Endothelial cell of umbilical vein (primary cell): ENCODE measurements around the gene LMAN2. TPM values are rescaled to one million over a fixed set of nuclear protein-coding genes. Genes with fewer than 3 reads are reported as not detected.
A peak's percentile ranks its signal among the peaks of the same experiment; 100 is the strongest.

ENCODE experiments used
- BruUV-seq: library from RNA; stranded (reverse); fragments of 400-500 nt; replicated peaks from 2 replicates; lab custom pipeline; 2021; lab: Mats Ljungman, UMichigan
- CTCF ChIA-PET: fragments of 300-600, 350-600 bp; sonication (Branson Sonifier 250); formaldehyde crosslinking; loops from one replicate; lab custom pipeline; 2021; ENCODE audit warnings: antibody characterized with exemption, inconsistent platforms; lab: Charles Lee
- POLR2A ChIA-PET: fragments of 300-600, 350-600 bp; sonication (Branson Sonifier 250); formaldehyde crosslinking; loops from one replicate; lab custom pipeline; 2021; ENCODE audit warnings: antibody characterized with exemption, inconsistent platforms; lab: Charles Lee
- DNase-seq: peaks from one replicate; pipeline ENCODE4 v3.0.0-alpha.2; 2011; ENCODE audit warnings: low read depth, low spot score
- FAIRE-seq: peaks from 2 replicates; lab custom pipeline; 2011; peaks lifted over from hg19 to GRCh38; lab: Jason Lieb, UNC
- H2AFZ ChIP-seq: 2 replicates; pipeline ENCODE4 v1.6.0; 2012; ENCODE audit warnings: low read depth, low read length, control low read depth, inconsistent platforms
- H3K27ac ChIP-seq: 2 replicates; pipeline ENCODE4 v1.5.1; 2011; ENCODE audit warnings: low read depth, mild to moderate bottlenecking, control low read depth, low read length, moderate library complexity; ENCODE audit not compliant: insufficient read depth
- H3K27me3 ChIP-seq, 2 experiments: 2 replicates each; pipeline versions ENCODE4 v1.6.0 to v1.6.1; 2011; ENCODE audit warnings: low read length in 2 of 2, mixed read lengths in 1 of 2; ENCODE audit not compliant: control insufficient read depth in 2 of 2, insufficient read depth in 2 of 2
- H3K36me3 ChIP-seq, 2 experiments: 2 replicates in 1 of 2; 3 replicates in 1 of 2; pipeline ENCODE4 v1.5.1; 2011; ENCODE audit warnings: low read length in 2 of 2, mild to moderate bottlenecking in 1 of 2, moderate library complexity in 1 of 2; ENCODE audit not compliant: control insufficient read depth in 2 of 2, insufficient read depth in 2 of 2; ENCODE audit errors: extremely low read depth in 1 of 2
- H3K4me1 ChIP-seq: 3 replicates; pipeline ENCODE4 v1.5.1; 2011; ENCODE audit warnings: mild to moderate bottlenecking, low read length; ENCODE audit not compliant: control insufficient read depth, insufficient read depth; ENCODE audit errors: extremely low read depth
- H3K4me2 ChIP-seq: 2 replicates; pipeline ENCODE4 v1.6.1; 2011; ENCODE audit warnings: low read length, control low read depth, mixed read lengths; ENCODE audit not compliant: insufficient read depth
- H3K4me3 ChIP-seq, 3 experiments: fragments of 200-600 bp in 1 of 3; sonication (generic), shearing (Covaris generic) in 1 of 3; replicated peaks in 1 of 3; 2 replicates each; pipeline ENCODE4 v1.5.1; 2011 to 2016; ENCODE audit warnings: control low read depth in 3 of 3, low read length in 3 of 3, mild to moderate bottlenecking in 2 of 3, inconsistent platforms in 1 of 3, low read depth in 1 of 3, moderate library complexity in 1 of 3; ENCODE audit not compliant: insufficient read depth in 1 of 3
- H3K79me2 ChIP-seq: 2 replicates; pipeline ENCODE4 v1.6.0; 2012; ENCODE audit warnings: low read length, inconsistent platforms; ENCODE audit not compliant: control insufficient read depth, insufficient read depth
- H3K9ac ChIP-seq: replicated peaks from 2 replicates; pipeline ENCODE3; 2011; ENCODE audit warnings: low read length, control low read depth; ENCODE audit not compliant: insufficient read depth; ENCODE audit errors: extremely low read depth
- H3K9me1 ChIP-seq: replicated peaks from 3 replicates; pipeline ENCODE4 v1.6.0; 2011; ENCODE audit warnings: mild to moderate bottlenecking, low read length; ENCODE audit not compliant: control insufficient read depth, insufficient read depth; ENCODE audit errors: extremely low read depth
- H3K9me3 ChIP-seq: replicated peaks from 2 replicates; pipeline ENCODE4 v1.5.1; 2012; ENCODE audit warnings: low read length, inconsistent platforms; ENCODE audit not compliant: control insufficient read depth, insufficient read depth
- H4K20me1 ChIP-seq: replicated peaks from 2 replicates; pipeline ENCODE3; 2011; ENCODE audit warnings: mild to moderate bottlenecking, low read length; ENCODE audit not compliant: control insufficient read depth, insufficient read depth; ENCODE audit errors: extremely low read depth
- CTCF ChIP-seq, 2 donors: IDR thresholded peaks; 1 replicate in 1 of 2; 2 replicates in 1 of 2; pipeline ENCODE4 v1.5.1; 2011; ENCODE audit warnings: low read length in 2 of 2, mild to moderate bottlenecking in 2 of 2, moderate library complexity in 2 of 2, control low read depth in 1 of 2, inconsistent platforms in 1 of 2, low read depth in 1 of 2; ENCODE audit not compliant: insufficient read depth in 1 of 2; ENCODE audit errors: extremely low read depth in 1 of 2
- EZH2 ChIP-seq: IDR thresholded peaks from 2 replicates; pipeline ENCODE4 v1.6.1; 2012; ENCODE audit warnings: borderline replicate concordance, low read depth, mild to moderate bottlenecking, moderate library complexity, low read length, inconsistent platforms; ENCODE audit not compliant: severe bottlenecking
- FOS ChIP-seq: IDR thresholded peaks from 2 replicates; pipeline ENCODE4 v1.6.1; 2011; ENCODE audit warnings: mild to moderate bottlenecking, low read length, moderate library complexity, borderline replicate concordance; ENCODE audit not compliant: insufficient read depth
- GATA2 ChIP-seq: IDR thresholded peaks from 2 replicates; pipeline ENCODE4 v1.7.0; 2011; ENCODE audit warnings: low read depth, mild to moderate bottlenecking, moderate library complexity, mixed read lengths, low read length; ENCODE audit not compliant: insufficient read length, insufficient read depth
- JUN ChIP-seq: IDR thresholded peaks from 2 replicates; pipeline ENCODE4 v1.6.1; 2011; ENCODE audit warnings: borderline replicate concordance, low read depth; ENCODE audit not compliant: insufficient read length, insufficient read depth
- MAX ChIP-seq: IDR thresholded peaks from 2 replicates; pipeline ENCODE4 v1.6.1; 2011; ENCODE audit not compliant: insufficient read depth, insufficient read length
- MYC ChIP-seq: IDR thresholded peaks from one replicate; pipeline ENCODE4 v1.6.1; 2011; ENCODE audit warnings: mild to moderate bottlenecking, low read depth, low read length
- POLR2A ChIP-seq: IDR thresholded peaks from 2 replicates; pipeline ENCODE4 v1.6.1; 2012; ENCODE audit warnings: low read depth, mild to moderate bottlenecking, control low read depth, low read length
- POLR2AphosphoS5 ChIP-seq: IDR thresholded peaks from 2 replicates; pipeline ENCODE4 v1.6.1; 2012; ENCODE audit warnings: low read depth, mild to moderate bottlenecking, control low read depth, low read length, moderate library complexity; ENCODE audit not compliant: insufficient read depth
- dilution Hi-C: fragments of 300-500 bp; cut with MboI; formaldehyde crosslinking; loops from one replicate; pipeline ENCODE4 v1.15.0; 2019; ENCODE audit warnings: low sequenced_read_pairs; ENCODE audit not compliant: extremely low pct_ligation_motif_present
- intact Hi-C: fragments of 100-400 bp; cut with micrococcal nuclease; formaldehyde crosslinking; loops from one replicate; pipeline ENCODE4 v1.10.0; 2022
- polyA plus RNA-seq, 4 experiments: library from polyadenylated mRNA; depleted of rRNA in 3 of 4; stranded (reverse) in 3 of 4; unstranded in 1 of 4; fragments of >200 nt; gene quantifications; 2 replicates each; pipeline versions ENCODE4 v1.2.1 to v1.2.3, GENCODE V29; 2011 to 2012; ENCODE audit warnings: missing spikeins in 1 of 4
- total RNA-seq: library from RNA; stranded (reverse); gene quantifications from 2 replicates; pipeline ENCODE4 v1.2.3, GENCODE V29; 2021

LMAN2 gene
- total and polyA plus RNA-seq, 2 donors (not counting 3 experiments of a cell fraction or from before 2014, with no cell fraction given): 151 to 370 TPM

- BruUV-seq: TSS peak; percentile 19
- no peaks in the 10 kb centered on the region for H4K20me1 ChIP-seq
- peak overlapping the region; percentile 85 for H3K9ac ChIP-seq
- H3K79me2 ChIP-seq: peaks cover 36% of the 10 kb centered on the region
- POLR2A ChIA-PET: no interaction called here
- peak overlapping the region; percentile 58 to 87 (median 80) for H3K4me3 ChIP-seq
- peak overlapping the region; percentile 65 for H3K4me2 ChIP-seq
- peaks cover 0 to 21% of the 10 kb centered on the region in 2 experiments for H3K36me3 ChIP-seq
- H3K9me3 ChIP-seq: no peaks in the 10 kb centered on the region
- no peak for DNase-seq
- no peak for TF ChIP-seq CTCF (IDR thresholded peaks at IDR 0.05; ENCODE audit: extremely low read depth in 1 of 2, insufficient read depth in 1 of 2, low read depth in 1 of 2, low read length in 2 of 2)
- intact Hi-C loops (loop anchor here (1.0 to 5.0 kb wide), 2 partner anchors 10 to 170 kb away; partner anchors contain the start of gene NSD1), dilution Hi-C loops (no loop called here)
- H3K27me3 ChIP-seq: no peaks in the 10 kb centered on the region
- CTCF ChIA-PET: interaction anchor here (0.9 to 4.8 kb wide), 4 partner anchors 7 to 191 kb away, joined by 3 to 30 read pairs (median 5); no protein-coding TSS in a partner anchor
- no peak for FAIRE-seq
- no peak overlapping the region for H2AFZ ChIP-seq
- H3K4me1 ChIP-seq: peaks cover 35% of the 10 kb centered on the region
- H3K9me1 ChIP-seq: no peaks in the 10 kb centered on the region
- H3K27ac ChIP-seq: no peak overlapping the region
Measured at GRCh38 chr5:177302354-177303110, 48.9 kb downstream of the LMAN2 start.

GRCh38 chr5:177301503-177302165 is 49.8 kb downstream of the LMAN2 start:
- Histone ChIP-seq H3K9me1 (no peaks in the 10 kb centered on the region), H3K27ac (no peak overlapping the region), H3K36me3 (peaks cover 0 to 16% of the 10 kb centered on the region in 2 experiments), H4K20me1 (no peaks in the 10 kb centered on the region), H3K9ac (no peak overlapping the region), H3K4me2 (no peak overlapping the region), H2AFZ (no peak overlapping the region), H3K4me1 (peaks cover 37% of the 10 kb centered on the region), H3K9me3 (no peaks in the 10 kb centered on the region), H3K27me3 (no peaks in the 10 kb centered on the region), H3K4me3 (no peak overlapping the region), H3K79me2 (peaks cover 36% of the 10 kb centered on the region)
- intact Hi-C loops (loop anchor here (5.0 kb wide), 1 partner anchor 169 kb away; the partner anchor contains the start of gene NSD1), dilution Hi-C loops (no loop called here)
- ChIA-PET POLR2A (no interaction called here), CTCF (interaction anchor here (1.6 to 4.8 kb wide), 4 partner anchors 8 to 190 kb away, joined by 3 to 30 read pairs (median 6); no protein-coding TSS in a partner anchor)
- TF ChIP-seq EZH2: no peak
- no peak for TF ChIP-seq JUN
- TF ChIP-seq FOS: no peak
- no peak for TF ChIP-seq MYC
- no peak for TF ChIP-seq POLR2A
- TF ChIP-seq CTCF (IDR thresholded peaks at IDR 0.05; ENCODE audit: extremely low read depth in 1 of 2, insufficient read depth in 1 of 2, low read depth in 1 of 2, low read length in 2 of 2): no peak
- TF ChIP-seq POLR2AphosphoS5: no peak
- TF ChIP-seq GATA2: no peak
- TF ChIP-seq MAX: no peak
- BruUV-seq: no TSS peak
- DNase-seq: no peak
- FAIRE-seq: no peak
